DOHH2 (cell line): ENCODE results near the gene SERPINF2.

Source experiments
- H3F3A ChIP-seq: fragments of 200-600 bp; sonication (generic), shearing (Covaris generic); 2 replicates; pipeline ENCODE4 v1.6.0; 2016; ENCODE audit warnings: antibody characterized with exemption, mild to moderate bottlenecking; ENCODE audit not compliant: control insufficient read depth, insufficient read depth
- H3K27ac ChIP-seq: fragments of 200-600 bp; sonication (generic); 2 replicates; pipeline ENCODE4 v1.5.1; 2014; ENCODE audit warnings: low read depth, mild to moderate bottlenecking, low read length, moderate library complexity
- H3K27me3 ChIP-seq: fragments of 200-600 bp; sonication (generic); 2 replicates; pipeline ENCODE4 v1.6.1; 2014; ENCODE audit warnings: mild to moderate bottlenecking, low read length, mixed read lengths; ENCODE audit not compliant: control insufficient read depth
- H3K36me3 ChIP-seq: fragments of 200-600 bp; sonication (generic); 2 replicates; pipeline ENCODE4 v1.6.1; 2014; ENCODE audit warnings: mild to moderate bottlenecking, low read length, moderate library complexity, mixed read lengths; ENCODE audit not compliant: control insufficient read depth
- H3K4me1 ChIP-seq: fragments of 200-600 bp; sonication (generic); 2 replicates; pipeline ENCODE4 v1.6.1; 2014; ENCODE audit warnings: mild to moderate bottlenecking, low read length, mixed read lengths; ENCODE audit not compliant: control insufficient read depth
- H3K4me2 ChIP-seq: fragments of 200-600 bp; sonication (generic); 2 replicates; pipeline ENCODE4 v1.6.0; 2014; ENCODE audit warnings: mild to moderate bottlenecking, low read length, moderate library complexity
- H3K4me3 ChIP-seq: fragments of 200-600 bp; sonication (generic); 2 replicates; pipeline ENCODE4 v1.5.1; 2014; ENCODE audit warnings: mild to moderate bottlenecking, low read length, mixed read lengths
- H3K79me2 ChIP-seq: fragments of 200-600 bp; sonication (generic); 2 replicates; pipeline ENCODE4 v1.6.1; 2014; ENCODE audit warnings: mild to moderate bottlenecking, low read length, mixed read lengths; ENCODE audit not compliant: control insufficient read depth
- H3K9me2 ChIP-seq: fragments of 200-600 bp; sonication (generic); replicated peaks from 2 replicates; pipeline ENCODE4 v1.6.1; 2014; ENCODE audit warnings: mild to moderate bottlenecking, low read length, mixed read lengths; ENCODE audit not compliant: control insufficient read depth
- H3K9me3 ChIP-seq: fragments of 200-600 bp; sonication (generic); 2 replicates; pipeline ENCODE4 v1.6.1; 2014; ENCODE audit warnings: antibody characterized with exemption, low read length, mixed read lengths; ENCODE audit not compliant: control insufficient read depth, insufficient read depth
- H4K20me1 ChIP-seq: fragments of 200-600 bp; sonication (generic); 2 replicates; pipeline ENCODE4 v1.6.0; 2014; ENCODE audit warnings: low read depth, mild to moderate bottlenecking, antibody characterized with exemption, low read length, moderate library complexity; ENCODE audit not compliant: control insufficient read depth, insufficient read depth
- CTCF ChIP-seq: fragments of 200-600 bp; sonication (generic); IDR thresholded peaks from one replicate; pipeline ENCODE4 v1.5.1; 2014; ENCODE audit warnings: antibody characterized with exemption, mild to moderate bottlenecking, low read depth, low read length; ENCODE audit not compliant: poor library complexity, severe bottlenecking
- EZH2phosphoT487 ChIP-seq: fragments of 200-600 bp; sonication (generic); IDR thresholded peaks from 2 replicates; pipeline ENCODE4 v1.6.1; 2017; ENCODE audit warnings: borderline replicate concordance, mild to moderate bottlenecking, antibody characterized with exemption, low read length, moderate library complexity, mixed read lengths

SERPINF2 gene

GRCh38 chr17:1787301-1787902, 44.7 kb downstream of the SERPINF2 start:
- Histone ChIP-seq H3K36me3 (peaks cover 48% of the 10 kb centered on the region), H3K27ac (no peak overlapping the region), H4K20me1 (no peaks in the 10 kb centered on the region), H3K9me3 (no peaks in the 10 kb centered on the region), H3F3A (peaks cover 20% of the 10 kb centered on the region), H3K4me2 (no peak overlapping the region), H3K27me3 (no peaks in the 10 kb centered on the region), H3K4me3 (no peak overlapping the region), H3K79me2 (peaks cover 36% of the 10 kb centered on the region), H3K4me1 (peaks cover 22% of the 10 kb centered on the region), H3K9me2 (no peaks in the 10 kb centered on the region)
- no peak for TF ChIP-seq EZH2phosphoT487
- TF ChIP-seq CTCF, result no peak

GRCh38 chr17:1789936-1790335, 47.3 kb downstream of the SERPINF2 start:
- Histone ChIP-seq H3K79me2 (peaks cover 58% of the 10 kb centered on the region), H3K4me3 (no peak overlapping the region), H3K36me3 (peaks cover 35% of the 10 kb centered on the region), H4K20me1 (no peaks in the 10 kb centered on the region), H3K27ac (no peak overlapping the region), H3K4me1 (no peaks in the 10 kb centered on the region), H3F3A (peaks cover 10% of the 10 kb centered on the region; the same call in 1 of the 2 replicates), H3K27me3 (no peaks in the 10 kb centered on the region), H3K9me3 (no peaks in the 10 kb centered on the region), H3K4me2 (no peak overlapping the region), H3K9me2 (no peaks in the 10 kb centered on the region)
- TF ChIP-seq CTCF (no peak), EZH2phosphoT487 (no peak)

- H3K27me3 ChIP-seq, result no peaks in the 10 kb centered on the region
- H3K4me3 ChIP-seq, result no peak overlapping the region
- peaks cover 27% of the 10 kb centered on the region for H3K36me3 ChIP-seq
- no peaks in the 10 kb centered on the region for H3K9me2 ChIP-seq
- no peak overlapping the region for H3K4me2 ChIP-seq
- peaks cover 4% of the 10 kb centered on the region; the same call in 1 of the 2 replicates for H3K4me1 ChIP-seq
- peaks cover 82% of the 10 kb centered on the region for H3K79me2 ChIP-seq
- no peaks in the 10 kb centered on the region for H4K20me1 ChIP-seq
- TF ChIP-seq EZH2phosphoT487 (no peak), CTCF (no peak)
- H3K9me3 ChIP-seq, result no peaks in the 10 kb centered on the region
- peaks cover 12% of the 10 kb centered on the region; the same call in 1 of the 2 replicates for H3F3A ChIP-seq
- no peak overlapping the region for H3K27ac ChIP-seq
Measured at GRCh38 chr17:1792495-1793446, 50.1 kb downstream of the SERPINF2 start.
